Rectal smooth muscle tissue (tissue), 1 donor: ENCODE data around the gene CRTAC1.

Experiments used
- H3K27ac ChIP-seq: one replicate; pipeline ENCODE4 v1.7.0; 2013; ENCODE audit warnings: low read depth, low read length, inconsistent platforms
- H3K27me3 ChIP-seq: one replicate; pipeline ENCODE4 v1.7.0; 2013; ENCODE audit warnings: low read length; ENCODE audit not compliant: control insufficient read depth, insufficient read depth
- H3K36me3 ChIP-seq: one replicate; pipeline ENCODE4 v1.7.0; 2013; ENCODE audit warnings: low read length; ENCODE audit not compliant: control insufficient read depth, insufficient read depth
- H3K4me1 ChIP-seq: one replicate; pipeline ENCODE4 v1.7.0; 2013; ENCODE audit warnings: low read length; ENCODE audit not compliant: control insufficient read depth, insufficient read depth
- H3K4me3 ChIP-seq: one replicate; pipeline ENCODE4 v1.7.0; 2013; ENCODE audit warnings: low read length
- H3K9ac ChIP-seq: one replicate; pipeline ENCODE4 v1.7.0; 2013; ENCODE audit warnings: low read length

CRTAC1 gene

GRCh38 chr10:98030093-98030821 lies at the start of gene CRTAC1:
CRTAC1 (minus strand) TSS chr10:98030621; CDS start chr10:98030472, 149 bp downstream.
- peaks cover 27% of the 10 kb centered on the region for H3K27me3 ChIP-seq
- H3K4me3 ChIP-seq, result peak within 1 kb of the TSS; percentile 38
- H3K9ac ChIP-seq, result no peak within 1 kb of the TSS
- H3K27ac ChIP-seq, result no peak within 1 kb of the TSS
- peaks cover 3% of the 10 kb centered on the region for H3K4me1 ChIP-seq
- no peaks in the 10 kb centered on the region for H3K36me3 ChIP-seq

- Histone ChIP-seq H3K27ac (no peak overlapping the region), H3K9ac (no peak overlapping the region), H3K27me3 (no peaks in the 10 kb centered on the region), H3K4me1 (no peaks in the 10 kb centered on the region), H3K4me3 (no peak overlapping the region), H3K36me3 (no peaks in the 10 kb centered on the region)
These were observed 48.4 kb upstream of the CRTAC1 start for GRCh38 chr10:98078774-98079173.

- no peak overlapping the region for H3K4me3 ChIP-seq
- no peaks in the 10 kb centered on the region for H3K27me3 ChIP-seq
- H3K27ac ChIP-seq, result no peak overlapping the region
- H3K36me3 ChIP-seq, result no peaks in the 10 kb centered on the region
- H3K9ac ChIP-seq, result no peak overlapping the region
- H3K4me1 ChIP-seq, result no peaks in the 10 kb centered on the region
These were observed 46.8 kb upstream of the CRTAC1 start for GRCh38 chr10:98077223-98077622.

GRCh38 chr10:98076086-98076485 lies 45.7 kb upstream of the CRTAC1 start:
- no peaks in the 10 kb centered on the region for H3K4me1 ChIP-seq
- no peak overlapping the region for H3K9ac ChIP-seq
- no peaks in the 10 kb centered on the region for H3K27me3 ChIP-seq
- no peak overlapping the region for H3K4me3 ChIP-seq
- H3K27ac ChIP-seq, result no peak overlapping the region
- no peaks in the 10 kb centered on the region for H3K36me3 ChIP-seq

- no peaks in the 10 kb centered on the region for H3K36me3 ChIP-seq
These were observed 44.0 kb upstream of the CRTAC1 start for GRCh38 chr10:98074315-98074911.

GRCh38 chr10:98067165-98067564 lies 36.7 kb upstream of the CRTAC1 start:
- Histone ChIP-seq H3K27ac (no peak overlapping the region), H3K4me1 (no peaks in the 10 kb centered on the region), H3K4me3 (no peak overlapping the region), H3K9ac (no peak overlapping the region), H3K36me3 (no peaks in the 10 kb centered on the region), H3K27me3 (peaks cover 3% of the 10 kb centered on the region)

More at GRCh38 chr10:98074315-98074911, 44.0 kb upstream of the CRTAC1 start:
- no peaks in the 10 kb centered on the region for H3K27me3 ChIP-seq
- H3K9ac ChIP-seq, result no peak overlapping the region
- no peak overlapping the region for H3K27ac ChIP-seq
- no peaks in the 10 kb centered on the region for H3K4me1 ChIP-seq
- no peak overlapping the region for H3K4me3 ChIP-seq

GRCh38 chr10:98063740-98064027 lies 33.3 kb upstream of the CRTAC1 start:
- H3K4me3 ChIP-seq, result no peak overlapping the region
- no peaks in the 10 kb centered on the region for H3K36me3 ChIP-seq
- H3K27ac ChIP-seq, result no peak overlapping the region
- no peak overlapping the region for H3K9ac ChIP-seq
- peaks cover 3% of the 10 kb centered on the region for H3K27me3 ChIP-seq
- no peaks in the 10 kb centered on the region for H3K4me1 ChIP-seq

- H3K27me3 ChIP-seq, result peaks cover 3% of the 10 kb centered on the region
- H3K36me3 ChIP-seq, result no peaks in the 10 kb centered on the region
- no peaks in the 10 kb centered on the region for H3K4me1 ChIP-seq
- H3K4me3 ChIP-seq, result no peak overlapping the region
- no peak overlapping the region for H3K27ac ChIP-seq
- H3K9ac ChIP-seq, result no peak overlapping the region
These were observed 32.0 kb upstream of the CRTAC1 start for GRCh38 chr10:98062424-98062823.

GRCh38 chr10:98060079-98060478 lies 29.7 kb upstream of the CRTAC1 start:
- H3K4me1 ChIP-seq, result no peaks in the 10 kb centered on the region
- H3K27ac ChIP-seq, result no peak overlapping the region
- H3K4me3 ChIP-seq, result no peak overlapping the region
- H3K36me3 ChIP-seq, result no peaks in the 10 kb centered on the region
- peaks cover 3% of the 10 kb centered on the region for H3K27me3 ChIP-seq
- H3K9ac ChIP-seq, result no peak overlapping the region

- Histone ChIP-seq H3K27me3 (peaks cover 3% of the 10 kb centered on the region), H3K9ac (no peak overlapping the region), H3K4me1 (no peaks in the 10 kb centered on the region), H3K27ac (no peak overlapping the region), H3K4me3 (no peak overlapping the region), H3K36me3 (no peaks in the 10 kb centered on the region)
These were observed 27.9 kb upstream of the CRTAC1 start for GRCh38 chr10:98058295-98058694.

- Histone ChIP-seq H3K27me3 (no peaks in the 10 kb centered on the region), H3K4me1 (no peaks in the 10 kb centered on the region), H3K4me3 (no peak overlapping the region), H3K36me3 (no peaks in the 10 kb centered on the region), H3K9ac (no peak overlapping the region), H3K27ac (no peak overlapping the region)
These were observed 25.6 kb upstream of the CRTAC1 start for GRCh38 chr10:98055841-98056516.

- Histone ChIP-seq H3K4me1 (no peaks in the 10 kb centered on the region), H3K27me3 (peaks cover 2% of the 10 kb centered on the region), H3K27ac (no peak overlapping the region)
These were observed 16.8 kb upstream of the CRTAC1 start for GRCh38 chr10:98047009-98047741.

More at GRCh38 chr10:98047009-98047741, 16.8 kb upstream of the CRTAC1 start:
- no peaks in the 10 kb centered on the region for H3K36me3 ChIP-seq
- no peak overlapping the region for H3K9ac ChIP-seq
- no peak overlapping the region for H3K4me3 ChIP-seq
